Ectodermal cell (in vitro differentiated cells): ENCODE data around the gene DNAH11.

Experiments used
- H3K27ac ChIP-seq: 2 replicates; pipeline ENCODE4 v1.7.0; 2013; ENCODE audit warnings: mild to moderate bottlenecking, low read depth, low read length; ENCODE audit not compliant: insufficient read depth, poor library complexity, severe bottlenecking
- H3K27me3 ChIP-seq: 2 replicates; pipeline ENCODE4 v1.7.0; 2013; ENCODE audit warnings: mild to moderate bottlenecking, low read length; ENCODE audit not compliant: insufficient read depth, control insufficient read depth, poor library complexity, severe bottlenecking
- H3K36me3 ChIP-seq: one replicate; pipeline ENCODE4 v1.7.0; 2013; ENCODE audit warnings: low read length; ENCODE audit not compliant: control insufficient read depth, insufficient read depth
- H3K4me1 ChIP-seq: one replicate; pipeline ENCODE4 v1.7.0; 2013; ENCODE audit warnings: low read length; ENCODE audit not compliant: control insufficient read depth, insufficient read depth
- H3K4me3 ChIP-seq: 2 replicates; pipeline ENCODE4 v1.7.0; 2013; ENCODE audit warnings: low read depth, low read length, control low read depth; ENCODE audit not compliant: insufficient read depth
- H3K9me3 ChIP-seq: 2 replicates; pipeline ENCODE4 v1.7.0; 2013; ENCODE audit warnings: mild to moderate bottlenecking, low read length, moderate library complexity; ENCODE audit not compliant: control insufficient read depth
- WGBS, 2 experiments: methylation state at CpG; one replicate each; pipeline ENCODE4 v1.1.7; 2013; ENCODE audit warnings: missing lambda C conversion rate in 2 of 2; 5-methylcytosine and 5-hydroxymethylcytosine counted together

DNAH11 gene

GRCh38 chr7:21778953-21779352 is 236.1 kb downstream of the DNAH11 start:
- 91 to 96% methylated on average over 9 of the region's 9 CpGs for WGBS, 2 experiments
- no peak overlapping the region for H3K27ac ChIP-seq

GRCh38 chr7:21782996-21783395 is 240.2 kb downstream of the DNAH11 start:
- Histone ChIP-seq H3K27me3 (no peaks in the 10 kb centered on the region), H3K4me1 (no peaks in the 10 kb centered on the region), H3K4me3 (no peak overlapping the region), H3K27ac (no peak overlapping the region), H3K36me3 (no peaks in the 10 kb centered on the region), H3K9me3 (no peaks in the 10 kb centered on the region)
- WGBS, 2 experiments, result 91 to 100% methylated on average over 1 to 2 of the region's 2 CpGs

More at GRCh38 chr7:21778953-21779352, 236.1 kb downstream of the DNAH11 start:
- H3K27me3 ChIP-seq, result no peaks in the 10 kb centered on the region
- H3K4me1 ChIP-seq, result peaks cover 6% of the 10 kb centered on the region
- no peaks in the 10 kb centered on the region for H3K36me3 ChIP-seq
- no peaks in the 10 kb centered on the region for H3K9me3 ChIP-seq
- H3K4me3 ChIP-seq, result no peak overlapping the region

- 94 to 97% methylated on average over 4 of the region's 4 CpGs for WGBS, 2 experiments
- no peaks in the 10 kb centered on the region for H3K4me1 ChIP-seq
Observed at GRCh38 chr7:21784989-21785388, 242.2 kb downstream of the DNAH11 start.

GRCh38 chr7:21805791-21806190 is 263.0 kb downstream of the DNAH11 start:
- no peaks in the 10 kb centered on the region for H3K36me3 ChIP-seq
- H3K27me3 ChIP-seq, result no peaks in the 10 kb centered on the region
- no peaks in the 10 kb centered on the region for H3K9me3 ChIP-seq
- WGBS, 2 experiments, result 92 to 96% methylated on average over 1 of the region's 1 CpG
- H3K27ac ChIP-seq, result no peak overlapping the region
- H3K4me1 ChIP-seq, result no peaks in the 10 kb centered on the region
- no peak overlapping the region for H3K4me3 ChIP-seq

More at GRCh38 chr7:21784989-21785388, 242.2 kb downstream of the DNAH11 start:
- Histone ChIP-seq H3K27me3 (no peaks in the 10 kb centered on the region), H3K27ac (no peak overlapping the region), H3K9me3 (no peaks in the 10 kb centered on the region), H3K36me3 (no peaks in the 10 kb centered on the region), H3K4me3 (no peak overlapping the region)

GRCh38 chr7:21806388-21806787 is 263.5 kb downstream of the DNAH11 start:
- Histone ChIP-seq H3K36me3 (no peaks in the 10 kb centered on the region), H3K4me1 (no peaks in the 10 kb centered on the region), H3K27me3 (no peaks in the 10 kb centered on the region), H3K9me3 (no peaks in the 10 kb centered on the region), H3K4me3 (no peak overlapping the region), H3K27ac (no peak overlapping the region)
- 91 to 93% methylated on average over 2 of the region's 3 CpGs for WGBS, 2 experiments

- H3K36me3 ChIP-seq, result no peaks in the 10 kb centered on the region
- H3K27ac ChIP-seq, result no peak overlapping the region
- H3K4me3 ChIP-seq, result no peak overlapping the region
- no peaks in the 10 kb centered on the region for H3K9me3 ChIP-seq
- H3K4me1 ChIP-seq, result no peaks in the 10 kb centered on the region
- 95 to 97% methylated on average over 3 of the region's 3 CpGs for WGBS, 2 experiments
- H3K27me3 ChIP-seq, result no peaks in the 10 kb centered on the region
Observed at GRCh38 chr7:21819048-21819447, 276.2 kb downstream of the DNAH11 start.

GRCh38 chr7:21828841-21829240 is 286.0 kb downstream of the DNAH11 start:
- Histone ChIP-seq H3K4me3 (no peak overlapping the region), H3K4me1 (no peaks in the 10 kb centered on the region), H3K27me3 (no peaks in the 10 kb centered on the region), H3K9me3 (no peaks in the 10 kb centered on the region), H3K27ac (no peak overlapping the region), H3K36me3 (no peaks in the 10 kb centered on the region)
- WGBS, 2 experiments, result 54 to 60% methylated on average over 5 to 6 of the region's 6 CpGs

- 92 to 99% methylated on average over 5 to 6 of the region's 7 CpGs for WGBS, 2 experiments
- Histone ChIP-seq H3K4me3 (no peak overlapping the region), H3K9me3 (no peaks in the 10 kb centered on the region), H3K36me3 (no peaks in the 10 kb centered on the region), H3K4me1 (no peaks in the 10 kb centered on the region), H3K27me3 (no peaks in the 10 kb centered on the region), H3K27ac (no peak overlapping the region)
Observed at GRCh38 chr7:21829731-21830130, 286.9 kb downstream of the DNAH11 start.

- Histone ChIP-seq H3K4me3 (no peak overlapping the region), H3K4me1 (no peaks in the 10 kb centered on the region), H3K27me3 (no peaks in the 10 kb centered on the region), H3K36me3 (no peaks in the 10 kb centered on the region), H3K27ac (no peak overlapping the region), H3K9me3 (no peaks in the 10 kb centered on the region)
- 100% methylated on average over 1 of the region's 1 CpG; no CpG with 5 or more reads in 1 of the 2 experiments for WGBS, 2 experiments
Observed at GRCh38 chr7:21844742-21845141, 301.9 kb downstream of the DNAH11 start.

GRCh38 chr7:21850531-21851285 is 307.9 kb downstream of the DNAH11 start:
- Histone ChIP-seq H3K4me3 (no peak overlapping the region), H3K27ac (no peak overlapping the region), H3K9me3 (no peaks in the 10 kb centered on the region), H3K27me3 (no peaks in the 10 kb centered on the region), H3K36me3 (no peaks in the 10 kb centered on the region), H3K4me1 (no peaks in the 10 kb centered on the region)
- 92 to 96% methylated on average over 5 of the region's 5 CpGs for WGBS, 2 experiments
